Fibroblast of mammary gland (primary cell): Measurements from ENCODE around the gene WDR44.
A peak's percentile ranks its signal among the peaks of the same experiment; 100 is the strongest.

Experiments
- DNase-seq: peaks from one replicate; pipeline ENCODE4 v3.0.0-alpha.2; 2010; ENCODE audit warnings: low read depth
- H3K4me3 ChIP-seq: 2 replicates; pipeline ENCODE4 v1.5.1; 2011; ENCODE audit warnings: low read depth, mild to moderate bottlenecking, low read length, moderate library complexity; ENCODE audit not compliant: control insufficient read depth
- TF ChIP-seq, protein P1 (sequence below): conservative IDR thresholded peaks from 2 replicates; pipeline ENCODE4 v1.5.1; 2011; ENCODE audit warnings: low read depth, low read length, inconsistent platforms; ENCODE audit not compliant: control insufficient read depth, insufficient read depth

The WDR44 gene

DNA sequence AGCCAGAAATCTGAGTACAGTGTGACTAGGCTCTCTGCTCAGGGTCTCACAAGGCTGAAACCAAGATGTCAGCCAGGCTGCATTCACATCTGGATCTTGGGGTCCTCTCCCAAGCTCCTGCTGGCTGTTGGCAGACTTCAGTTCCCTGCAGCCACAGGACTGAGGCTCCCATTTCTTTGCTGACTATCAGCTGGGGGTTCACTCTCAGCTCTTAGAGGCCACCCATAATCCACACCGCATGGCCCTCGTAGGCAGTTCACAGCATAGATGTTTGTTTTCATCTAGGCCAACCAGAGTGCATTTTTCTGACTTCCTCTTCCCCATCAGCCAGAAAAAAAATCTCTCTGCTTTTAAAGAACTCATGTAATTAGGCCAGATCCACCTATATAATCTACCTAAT, 8.2 kb upstream of the WDR44 start:
- no peak for DNase-seq
- H3K4me3 ChIP-seq, result no peak overlapping the region
- TF ChIP-seq, protein P1, sequence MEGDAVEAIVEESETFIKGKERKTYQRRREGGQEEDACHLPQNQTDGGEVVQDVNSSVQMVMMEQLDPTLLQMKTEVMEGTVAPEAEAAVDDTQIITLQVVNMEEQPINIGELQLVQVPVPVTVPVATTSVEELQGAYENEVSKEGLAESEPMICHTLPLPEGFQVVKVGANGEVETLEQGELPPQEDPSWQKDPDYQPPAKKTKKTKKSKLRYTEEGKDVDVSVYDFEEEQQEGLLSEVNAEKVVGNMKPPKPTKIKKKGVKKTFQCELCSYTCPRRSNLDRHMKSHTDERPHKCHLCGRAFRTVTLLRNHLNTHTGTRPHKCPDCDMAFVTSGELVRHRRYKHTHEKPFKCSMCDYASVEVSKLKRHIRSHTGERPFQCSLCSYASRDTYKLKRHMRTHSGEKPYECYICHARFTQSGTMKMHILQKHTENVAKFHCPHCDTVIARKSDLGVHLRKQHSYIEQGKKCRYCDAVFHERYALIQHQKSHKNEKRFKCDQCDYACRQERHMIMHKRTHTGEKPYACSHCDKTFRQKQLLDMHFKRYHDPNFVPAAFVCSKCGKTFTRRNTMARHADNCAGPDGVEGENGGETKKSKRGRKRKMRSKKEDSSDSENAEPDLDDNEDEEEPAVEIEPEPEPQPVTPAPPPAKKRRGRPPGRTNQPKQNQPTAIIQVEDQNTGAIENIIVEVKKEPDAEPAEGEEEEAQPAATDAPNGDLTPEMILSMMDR, result no peak

DNA sequence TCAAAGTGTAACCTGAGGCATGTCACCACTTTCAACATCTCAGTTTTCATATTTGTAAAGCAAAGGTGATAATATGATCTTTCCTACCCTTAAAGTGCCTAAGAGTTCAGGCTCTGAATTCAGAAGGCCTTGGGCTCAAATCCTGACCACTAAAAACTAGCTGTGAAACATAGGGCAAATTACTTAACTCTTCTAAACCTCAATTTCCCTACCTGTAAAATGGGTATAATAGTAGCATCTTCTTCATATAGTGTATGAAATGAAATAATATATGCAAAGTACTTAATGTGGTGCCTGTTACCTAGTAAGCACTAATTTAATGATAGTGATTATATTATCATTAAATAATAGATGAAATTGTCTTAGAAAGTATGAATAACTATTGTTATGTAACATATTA, 7.0 kb upstream of the WDR44 start:
- no peak for DNase-seq
- TF ChIP-seq, protein P1, result no peak
- no peak overlapping the region for H3K4me3 ChIP-seq

DNA sequence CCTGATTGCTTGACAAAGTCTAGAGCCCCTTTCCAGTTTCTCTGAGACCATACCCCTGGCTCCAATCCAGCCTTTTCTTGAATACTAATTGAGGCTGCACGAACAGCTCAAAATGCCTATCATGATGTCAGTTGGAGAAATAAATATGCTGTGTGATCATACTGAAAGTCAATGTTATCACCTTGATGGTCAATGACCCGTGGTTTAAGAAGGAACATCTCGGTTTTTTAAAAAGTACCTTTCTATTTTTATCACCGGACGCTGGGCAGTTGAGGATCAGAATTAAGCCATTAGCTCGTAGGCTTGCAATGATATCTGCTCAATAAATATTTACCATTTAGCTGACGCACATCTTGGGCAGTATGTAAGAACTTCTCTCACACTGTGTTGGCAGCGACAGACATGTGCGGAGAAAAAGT, 852 bp upstream of the WDR44 start:
- DNase-seq, result peak; percentile 71
- H3K4me3 ChIP-seq, result peak overlapping the region; percentile 54

DNA sequence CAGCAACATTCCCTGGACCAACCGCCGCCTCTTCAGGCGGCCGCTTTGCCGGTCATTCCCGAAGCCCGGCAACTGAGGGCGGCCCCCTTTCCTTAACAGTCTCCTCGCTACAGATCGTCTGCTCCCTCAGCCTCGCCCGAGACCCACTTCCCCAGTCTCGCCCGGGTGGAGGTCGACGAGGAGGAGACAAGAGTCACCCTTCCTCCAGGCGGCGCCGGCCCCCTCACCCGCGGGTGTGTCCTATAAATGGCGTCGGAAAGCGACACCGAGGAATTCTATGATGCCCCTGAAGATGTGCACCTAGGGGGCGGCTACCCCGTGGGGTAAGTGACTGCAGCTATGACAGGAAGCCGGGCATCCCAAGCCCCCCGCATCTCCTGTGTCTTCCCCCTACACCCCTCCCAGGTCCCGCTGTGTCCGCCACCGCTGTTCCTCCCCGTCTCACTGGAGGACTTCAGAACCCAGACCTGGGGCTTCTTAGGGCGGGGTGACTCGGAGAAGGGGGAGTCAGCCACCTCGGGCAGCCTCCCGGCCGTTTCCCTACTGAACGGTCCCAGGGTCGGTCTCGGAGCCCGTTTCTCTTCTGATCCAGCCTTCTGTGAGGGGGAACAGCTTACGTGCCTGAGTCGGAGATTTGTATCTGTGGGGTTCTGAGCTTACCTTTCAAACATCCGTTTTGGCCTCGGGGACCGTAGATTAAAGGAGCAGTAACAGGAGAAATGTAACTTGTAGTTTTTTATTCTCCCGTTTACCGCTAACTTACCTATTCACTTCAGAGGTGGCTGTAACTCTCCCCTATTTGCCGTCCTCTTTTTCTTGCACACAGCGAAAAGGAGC, 570 bp downstream of the WDR44 start:
- TF ChIP-seq, protein P1, result no peak
- DNase-seq, result no peak
- peak overlapping the region; percentile 84 for H3K4me3 ChIP-seq

More for the DNA sequence above, 852 bp upstream of the WDR44 start:
- TF ChIP-seq, protein P1, result no peak

DNA sequence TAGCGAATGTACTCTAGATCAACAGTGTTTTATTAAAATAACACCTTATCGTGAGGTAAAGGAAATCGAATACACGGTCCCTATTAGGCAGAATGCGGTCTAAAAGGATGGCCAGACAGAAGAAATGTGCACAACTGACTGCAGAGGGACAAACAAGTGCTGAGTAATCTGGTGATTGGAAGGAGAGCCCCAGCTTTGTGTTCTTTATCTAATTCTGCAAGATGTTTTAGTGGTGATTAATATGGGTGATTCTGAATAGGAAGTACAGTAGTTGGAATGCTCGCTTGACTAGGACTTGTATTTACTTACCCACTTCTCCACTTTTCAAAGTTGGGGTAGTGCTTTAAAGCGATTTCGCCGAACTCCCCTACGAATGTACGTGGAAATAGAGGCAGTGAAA, 1.2 kb downstream of the WDR44 start:
- peak overlapping the region; percentile 84 for H3K4me3 ChIP-seq
- peak; percentile 68 for DNase-seq

DNA sequence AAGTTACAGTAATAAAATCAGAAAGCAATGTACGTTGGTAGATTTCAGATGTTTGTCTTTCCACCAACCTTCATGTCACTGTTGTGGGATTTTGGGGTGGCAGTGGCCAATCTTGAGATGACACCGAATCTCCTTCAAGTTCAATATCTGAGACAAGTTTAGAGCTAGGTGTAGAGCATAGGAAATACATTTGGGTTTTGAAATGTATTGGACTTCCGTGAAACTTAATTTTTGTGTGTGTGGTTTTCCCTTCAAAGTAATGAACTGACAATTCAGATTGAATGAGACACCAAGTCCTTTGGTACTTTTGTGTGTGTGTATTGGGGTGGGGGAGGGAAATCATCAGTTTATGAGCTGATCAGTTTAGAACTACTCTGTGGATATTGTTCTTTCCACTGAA, 1.8 kb downstream of the WDR44 start:
- TF ChIP-seq, protein P1, result no peak
- H3K4me3 ChIP-seq, result peak overlapping the region; percentile 84
- DNase-seq, result no peak

More for the DNA sequence above, 1.2 kb downstream of the WDR44 start:
- TF ChIP-seq, protein P1, result no peak
